Thymus (tissue), 11 donors: ENCODE results near the gene LRP1. TPM values are rescaled to one million over a fixed set of nuclear protein-coding genes. Genes with fewer than 3 reads are reported as not detected.

ENCODE experiments used
- DNase-seq, 9 donors: peaks; one replicate each; pipeline ENCODE4 v3.0.0-alpha.2; 2013; ENCODE audit warnings: low spot score in 9 of 9, low read depth in 6 of 9, missing footprints in 1 of 9
- H3K27ac ChIP-seq, 2 donors: one replicate each; pipeline ENCODE4 v1.5.1; 2013; ENCODE audit warnings: control low read depth in 1 of 2, low read depth in 1 of 2, low read length in 1 of 2, mild to moderate bottlenecking in 1 of 2, moderate library complexity in 1 of 2
- H3K27me3 ChIP-seq, 2 donors: one replicate each; pipeline ENCODE4 v1.5.1; 2013; ENCODE audit warnings: low read length in 1 of 2; ENCODE audit not compliant: control insufficient read depth in 2 of 2, insufficient read depth in 1 of 2
- H3K36me3 ChIP-seq, 2 donors: one replicate each; pipeline ENCODE4 v1.5.1; 2013; ENCODE audit warnings: low read length in 1 of 2, mild to moderate bottlenecking in 1 of 2, moderate library complexity in 1 of 2; ENCODE audit not compliant: control insufficient read depth in 2 of 2, insufficient read depth in 2 of 2
- H3K4me1 ChIP-seq, 2 donors: one replicate each; pipeline ENCODE4 v1.5.1; 2013; ENCODE audit warnings: low read length in 2 of 2; ENCODE audit not compliant: control insufficient read depth in 2 of 2, insufficient read depth in 2 of 2
- H3K4me3 ChIP-seq, 2 donors: one replicate each; pipeline ENCODE4 v1.5.1; 2013; ENCODE audit warnings: low read length in 2 of 2, control low read depth in 1 of 2, mild to moderate bottlenecking in 1 of 2
- H3K9me3 ChIP-seq, 2 donors: one replicate each; pipeline ENCODE4 v1.5.1; 2013; ENCODE audit warnings: low read length in 1 of 2, mild to moderate bottlenecking in 1 of 2; ENCODE audit not compliant: control insufficient read depth in 2 of 2, insufficient read depth in 1 of 2
- WGBS: extraction: QIAGEN DNeasy Blood & Tissue Kit; methylation state at CpG from one replicate; pipeline ENCODE4 v1.1.7; 2013; 5-methylcytosine and 5-hydroxymethylcytosine counted together
- polyA plus RNA-seq: library from polyadenylated mRNA; stranded (reverse); fragments of 200-250 nt; gene quantifications from one replicate; pipeline ENCODE4 v1.2.3, GENCODE V29; 2013
- total RNA-seq: library from RNA; stranded (reverse); fragments of 120-200 nt; gene quantifications from one replicate; pipeline ENCODE4 v1.2.4, GENCODE V29; 2013
- donor health status: healthy.

Gene LRP1
- total and polyA plus RNA-seq, 2 donors = 4.5 to 22.6 TPM

- Histone ChIP-seq H3K4me3 (peak overlapping the region; percentile 55 to 72), H3K27me3 (peaks cover 20 to 42% of the 10 kb centered on the region in 2 donors), H3K9me3 (peaks cover 0 to 9% of the 10 kb centered on the region in 2 donors), H3K4me1 (peaks cover 34 to 44% of the 10 kb centered on the region in 2 donors), H3K36me3 (peaks cover 44 to 46% of the 10 kb centered on the region in 2 donors), H3K27ac (no peak overlapping the region)
- no peak for DNase-seq
- 86% methylated on average over 10 of the region's 10 CpGs for WGBS
Measured at GRCh38 chr12:57230381-57231155, 102.3 kb downstream of the LRP1 start.

GRCh38 chr12:57231276-57232021, 103.2 kb downstream of the LRP1 start:
- H3K9me3 ChIP-seq = peaks cover 0 to 11% of the 10 kb centered on the region in 2 donors
- peaks cover 44 to 50% of the 10 kb centered on the region in 2 donors for H3K36me3 ChIP-seq
- H3K4me1 ChIP-seq = peaks cover 25 to 42% of the 10 kb centered on the region in 2 donors
- no peak for DNase-seq
- H3K27me3 ChIP-seq = peaks cover 27 to 42% of the 10 kb centered on the region in 2 donors
- no peak overlapping the region for H3K4me3 ChIP-seq
- peak overlapping the region in 1 of 2 donors; percentile 40 for H3K27ac ChIP-seq
- 99% methylated on average over 13 of the region's 13 CpGs for WGBS

- H3K27ac ChIP-seq = no peak overlapping the region
- H3K4me3 ChIP-seq = no peak overlapping the region
- WGBS = 98% methylated on average over 19 of the region's 19 CpGs
- H3K36me3 ChIP-seq = peaks cover 44 to 50% of the 10 kb centered on the region in 2 donors
- peaks cover 27 to 42% of the 10 kb centered on the region in 2 donors for H3K27me3 ChIP-seq
- no peak for DNase-seq
- peaks cover 0 to 18% of the 10 kb centered on the region in 2 donors for H3K9me3 ChIP-seq
- H3K4me1 ChIP-seq = peaks cover 22 to 44% of the 10 kb centered on the region in 2 donors
Measured at GRCh38 chr12:57232156-57232756, 104.0 kb downstream of the LRP1 start.

GRCh38 chr12:57233357-57234232, 105.3 kb downstream of the LRP1 start:
- Histone ChIP-seq H3K27me3 (peaks cover 38 to 43% of the 10 kb centered on the region in 2 donors), H3K9me3 (peaks cover 0 to 21% of the 10 kb centered on the region in 2 donors), H3K27ac (no peak overlapping the region), H3K36me3 (peaks cover 44 to 50% of the 10 kb centered on the region in 2 donors), H3K4me3 (no peak overlapping the region), H3K4me1 (peaks cover 28 to 51% of the 10 kb centered on the region in 2 donors)
- 98% methylated on average over 15 of the region's 15 CpGs for WGBS
- no peak for DNase-seq

- Histone ChIP-seq H3K27ac (peak overlapping the region in 1 of 2 donors; percentile 57), H3K9me3 (peaks cover 0 to 23% of the 10 kb centered on the region in 2 donors), H3K27me3 (peaks cover 43 to 50% of the 10 kb centered on the region in 2 donors), H3K4me3 (no peak overlapping the region), H3K36me3 (peaks cover 44 to 50% of the 10 kb centered on the region in 2 donors), H3K4me1 (peaks cover 30 to 52% of the 10 kb centered on the region in 2 donors)
- WGBS = 96% methylated on average over 3 of the region's 3 CpGs
- no peak for DNase-seq
Measured at GRCh38 chr12:57234233-57234570, 105.9 kb downstream of the LRP1 start.

GRCh38 chr12:57234571-57235016, 106.3 kb downstream of the LRP1 start:
- peak in 1 of 9 donors; percentile 20 for DNase-seq
- Histone ChIP-seq H3K36me3 (peaks cover 44 to 50% of the 10 kb centered on the region in 2 donors), H3K27me3 (peaks cover 47 to 53% of the 10 kb centered on the region in 2 donors), H3K4me3 (no peak overlapping the region), H3K9me3 (peaks cover 0 to 23% of the 10 kb centered on the region in 2 donors), H3K4me1 (peaks cover 27 to 53% of the 10 kb centered on the region in 2 donors), H3K27ac (peak overlapping the region in 1 of 2 donors; percentile 57)
- WGBS = 94% methylated on average over 10 of the region's 10 CpGs

- no peak for DNase-seq
- Histone ChIP-seq H3K4me1 (peaks cover 31 to 56% of the 10 kb centered on the region in 2 donors), H3K9me3 (peaks cover 0 to 23% of the 10 kb centered on the region in 2 donors), H3K27ac (peak overlapping the region in 1 of 2 donors; percentile 64), H3K4me3 (no peak overlapping the region), H3K27me3 (peaks cover 53 to 59% of the 10 kb centered on the region in 2 donors), H3K36me3 (peaks cover 44 to 50% of the 10 kb centered on the region in 2 donors)
- 94% methylated on average over 26 of the region's 26 CpGs for WGBS
Measured at GRCh38 chr12:57235017-57235727, 106.9 kb downstream of the LRP1 start.

GRCh38 chr12:57235728-57236131, 107.4 kb downstream of the LRP1 start:
- Histone ChIP-seq H3K4me1 (peaks cover 28 to 56% of the 10 kb centered on the region in 2 donors), H3K36me3 (peaks cover 44 to 50% of the 10 kb centered on the region in 2 donors), H3K4me3 (no peak overlapping the region), H3K27ac (no peak overlapping the region), H3K9me3 (peaks cover 0 to 26% of the 10 kb centered on the region in 2 donors), H3K27me3 (peaks cover 58 to 65% of the 10 kb centered on the region in 2 donors)
- no peak for DNase-seq
- 66% methylated on average over 8 of the region's 8 CpGs for WGBS
